ENCODE results near the gene NAV3.

DNA sequence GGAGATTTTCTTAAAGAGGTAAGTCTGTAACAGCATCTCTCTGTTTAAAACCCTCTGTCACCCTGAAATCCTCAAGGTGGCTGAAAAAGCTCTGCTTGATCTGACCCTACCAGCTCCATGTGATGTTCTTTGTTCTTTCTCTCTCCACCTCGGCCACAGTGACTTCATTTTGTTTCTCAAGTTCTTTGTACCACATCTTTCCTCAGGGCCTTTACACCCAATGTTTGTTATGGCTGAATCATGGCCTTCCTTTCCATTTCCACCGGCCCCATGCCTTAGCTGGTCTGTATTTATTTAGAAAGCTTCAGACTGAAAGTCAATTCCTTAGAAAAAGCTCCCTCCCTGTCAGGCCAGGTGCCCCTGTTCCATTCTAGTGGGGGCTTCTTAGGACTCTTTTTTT lies 431.2 kb downstream of the NAV3 start:
- TF ChIP-seq EZH2 (optimal IDR thresholded peaks at IDR 0.05; ENCODE audit: low read depth, low read length): no peak
- no peak for TF ChIP-seq CTCF (IDR thresholded peaks at IDR 0.05; ENCODE audit: low read length)
- no peak for TF ChIP-seq EZH2phosphoT487 (IDR thresholded peaks at IDR 0.05; ENCODE audit: low read length)
